Adrenal gland (tissue), 5 donors: ENCODE results near the gene OAS1.

ENCODE experiments used
- POLR2A ChIP-seq, 2 donors: fragments of 450-650 bp; IDR thresholded peaks; one replicate each; pipeline ENCODE4 v1.6.1; 2017; ENCODE audit warnings: antibody characterized with exemption in 2 of 2, mild to moderate bottlenecking in 2 of 2, moderate library complexity in 1 of 2
- TF ChIP-seq, protein P1 (sequence below), 6 experiments: fragments of 450-650 bp in 4 of 6; fragments of 200-600 bp in 2 of 6; sonication (generic) in 1 of 6; IDR thresholded peaks; 1 replicate in 5 of 6; 2 replicates in 1 of 6; pipeline versions ENCODE4 v1.5.1 to v1.8.0; 2016 to 2021; ENCODE audit warnings: antibody characterized with exemption in 6 of 6, mild to moderate bottlenecking in 2 of 6, moderate library complexity in 1 of 6
- donor health status: DM: no; HTN: no; CAD: no.

DNA sequence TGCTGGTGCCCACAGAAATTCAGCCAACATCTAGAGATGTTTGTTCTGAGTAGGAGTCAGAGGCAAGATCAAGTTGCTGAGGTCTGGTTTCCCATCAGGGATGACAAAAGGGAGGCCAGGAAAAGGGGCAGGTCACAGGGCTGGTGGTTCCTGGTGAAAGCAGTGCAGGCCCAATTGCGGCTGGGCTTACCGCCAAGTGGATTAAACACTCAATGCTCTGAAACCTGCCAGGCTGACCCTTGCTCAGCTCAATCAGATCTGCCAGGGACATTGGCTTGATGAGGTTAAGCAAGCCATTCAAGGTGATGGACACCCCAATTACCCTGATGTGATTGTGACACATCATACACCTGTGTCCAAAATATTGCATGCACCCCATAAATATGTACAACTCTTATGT is 5.5 kb upstream of the OAS1 start:
- TF ChIP-seq, protein P1, sequence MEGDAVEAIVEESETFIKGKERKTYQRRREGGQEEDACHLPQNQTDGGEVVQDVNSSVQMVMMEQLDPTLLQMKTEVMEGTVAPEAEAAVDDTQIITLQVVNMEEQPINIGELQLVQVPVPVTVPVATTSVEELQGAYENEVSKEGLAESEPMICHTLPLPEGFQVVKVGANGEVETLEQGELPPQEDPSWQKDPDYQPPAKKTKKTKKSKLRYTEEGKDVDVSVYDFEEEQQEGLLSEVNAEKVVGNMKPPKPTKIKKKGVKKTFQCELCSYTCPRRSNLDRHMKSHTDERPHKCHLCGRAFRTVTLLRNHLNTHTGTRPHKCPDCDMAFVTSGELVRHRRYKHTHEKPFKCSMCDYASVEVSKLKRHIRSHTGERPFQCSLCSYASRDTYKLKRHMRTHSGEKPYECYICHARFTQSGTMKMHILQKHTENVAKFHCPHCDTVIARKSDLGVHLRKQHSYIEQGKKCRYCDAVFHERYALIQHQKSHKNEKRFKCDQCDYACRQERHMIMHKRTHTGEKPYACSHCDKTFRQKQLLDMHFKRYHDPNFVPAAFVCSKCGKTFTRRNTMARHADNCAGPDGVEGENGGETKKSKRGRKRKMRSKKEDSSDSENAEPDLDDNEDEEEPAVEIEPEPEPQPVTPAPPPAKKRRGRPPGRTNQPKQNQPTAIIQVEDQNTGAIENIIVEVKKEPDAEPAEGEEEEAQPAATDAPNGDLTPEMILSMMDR (IDR thresholded peaks at IDR 0.05) = no peak
- no peak for TF ChIP-seq POLR2A (IDR thresholded peaks at IDR 0.05)
